ENCODE results near the gene MIA2.
A peak's percentile ranks its signal among the peaks of the same experiment; 100 is the strongest.
"Not testable (repeated sequence)": the region's sequence is repeated elsewhere in the genome, so short reads cannot be mapped to it uniquely, and the experiment has no call there.

MIA2 gene

DNA sequence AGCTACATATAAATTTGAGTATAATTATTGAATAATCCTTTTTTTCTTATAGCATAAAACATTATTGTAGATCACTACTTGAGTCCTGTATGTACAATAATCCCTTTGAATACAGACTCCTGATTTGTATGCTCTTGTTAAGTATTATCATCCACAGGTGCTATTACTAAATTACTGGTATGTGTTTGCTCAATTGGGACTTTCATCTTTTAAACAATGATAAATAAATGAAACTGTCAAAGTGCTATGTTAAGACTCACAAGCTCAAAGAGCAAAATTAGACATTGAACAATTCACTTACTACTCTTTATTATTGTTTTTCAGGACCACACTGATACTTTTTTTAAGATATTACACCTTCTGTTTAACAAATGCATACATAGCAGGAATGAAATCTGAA is 17.8 kb downstream of the MIA2 start:
- no peak for DNase-seq (ENCODE audit: low read depth)
- no peak overlapping the region for H3K4me3 ChIP-seq (ENCODE audit: low read length)
- TF ChIP-seq, protein P1, sequence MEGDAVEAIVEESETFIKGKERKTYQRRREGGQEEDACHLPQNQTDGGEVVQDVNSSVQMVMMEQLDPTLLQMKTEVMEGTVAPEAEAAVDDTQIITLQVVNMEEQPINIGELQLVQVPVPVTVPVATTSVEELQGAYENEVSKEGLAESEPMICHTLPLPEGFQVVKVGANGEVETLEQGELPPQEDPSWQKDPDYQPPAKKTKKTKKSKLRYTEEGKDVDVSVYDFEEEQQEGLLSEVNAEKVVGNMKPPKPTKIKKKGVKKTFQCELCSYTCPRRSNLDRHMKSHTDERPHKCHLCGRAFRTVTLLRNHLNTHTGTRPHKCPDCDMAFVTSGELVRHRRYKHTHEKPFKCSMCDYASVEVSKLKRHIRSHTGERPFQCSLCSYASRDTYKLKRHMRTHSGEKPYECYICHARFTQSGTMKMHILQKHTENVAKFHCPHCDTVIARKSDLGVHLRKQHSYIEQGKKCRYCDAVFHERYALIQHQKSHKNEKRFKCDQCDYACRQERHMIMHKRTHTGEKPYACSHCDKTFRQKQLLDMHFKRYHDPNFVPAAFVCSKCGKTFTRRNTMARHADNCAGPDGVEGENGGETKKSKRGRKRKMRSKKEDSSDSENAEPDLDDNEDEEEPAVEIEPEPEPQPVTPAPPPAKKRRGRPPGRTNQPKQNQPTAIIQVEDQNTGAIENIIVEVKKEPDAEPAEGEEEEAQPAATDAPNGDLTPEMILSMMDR (conservative IDR thresholded peaks at IDR 0.05; ENCODE audit: low read depth, low read length): no peak

DNA sequence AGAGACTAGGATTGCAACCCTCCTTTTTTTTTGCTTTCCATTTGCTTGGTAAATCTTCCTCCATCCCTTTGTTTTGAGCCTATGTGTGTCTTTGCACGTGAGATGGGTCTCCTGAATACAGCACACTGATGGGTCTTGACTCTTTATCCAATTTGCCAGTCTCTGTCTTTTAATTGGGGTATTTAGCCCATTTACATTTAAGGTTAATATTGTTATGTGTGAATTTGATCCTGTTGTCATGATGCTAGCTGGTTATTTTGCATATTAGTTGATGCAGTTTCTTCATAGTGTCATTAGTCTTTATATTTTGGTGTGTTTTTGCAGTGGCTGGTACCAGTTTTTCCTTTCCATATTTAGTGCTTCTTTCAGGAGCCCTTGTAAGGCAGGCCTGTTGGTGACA is 23.7 kb downstream of the MIA2 start:
- DNase-seq (ENCODE audit: low read depth); H3K4me3 ChIP-seq (ENCODE audit: low read length): not testable (repeated sequence)

DNA sequence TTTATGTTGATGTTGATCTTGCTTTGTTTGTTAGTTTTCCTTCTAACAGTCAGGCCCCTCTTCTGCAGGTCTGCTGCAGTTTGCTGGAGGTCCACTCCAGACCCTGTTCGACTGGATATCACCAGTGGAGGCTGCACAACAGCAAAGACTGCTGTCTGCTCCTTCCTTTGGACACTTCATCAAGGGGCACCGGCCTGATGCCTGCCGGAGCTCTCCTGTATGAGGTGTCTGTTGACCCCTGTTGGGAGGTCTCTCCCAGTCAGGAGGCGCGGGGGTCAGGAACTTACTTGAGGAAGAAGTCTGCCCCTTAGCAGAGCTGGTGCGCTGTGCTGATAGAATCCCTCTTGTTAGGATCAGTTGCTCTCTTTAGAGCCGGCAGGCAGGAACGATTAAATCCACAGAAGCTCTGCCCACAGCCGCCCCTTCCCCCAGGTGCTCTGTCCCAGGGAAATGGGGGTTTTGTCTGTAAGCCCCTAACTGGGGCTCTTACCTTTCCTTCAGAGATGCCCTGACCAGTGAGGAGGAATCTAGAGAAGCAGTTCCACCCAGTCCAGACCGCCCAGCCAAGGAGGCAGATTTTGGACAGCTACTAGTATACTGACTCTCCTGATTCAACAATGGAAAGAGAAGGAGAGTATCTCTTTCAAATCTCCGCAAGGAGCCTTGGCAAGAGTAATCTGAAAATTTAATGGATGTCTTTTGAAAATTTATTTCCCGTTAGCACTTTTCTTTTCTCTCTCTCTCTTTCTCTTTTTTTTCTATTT is 25.2 kb downstream of the MIA2 start:
- no peak for DNase-seq (ENCODE audit: low read depth)
- H3K4me3 ChIP-seq (ENCODE audit: low read length): no peak overlapping the region
- TF ChIP-seq, protein P1 (conservative IDR thresholded peaks at IDR 0.05; ENCODE audit: low read depth, low read length): no peak

- H3K4me3 ChIP-seq (ENCODE audit: low read length); DNase-seq (ENCODE audit: low read depth): not testable (repeated sequence)
These were observed 26.4 kb downstream of the MIA2 start for GRCh38 chr14:39260161-39260560.

DNA sequence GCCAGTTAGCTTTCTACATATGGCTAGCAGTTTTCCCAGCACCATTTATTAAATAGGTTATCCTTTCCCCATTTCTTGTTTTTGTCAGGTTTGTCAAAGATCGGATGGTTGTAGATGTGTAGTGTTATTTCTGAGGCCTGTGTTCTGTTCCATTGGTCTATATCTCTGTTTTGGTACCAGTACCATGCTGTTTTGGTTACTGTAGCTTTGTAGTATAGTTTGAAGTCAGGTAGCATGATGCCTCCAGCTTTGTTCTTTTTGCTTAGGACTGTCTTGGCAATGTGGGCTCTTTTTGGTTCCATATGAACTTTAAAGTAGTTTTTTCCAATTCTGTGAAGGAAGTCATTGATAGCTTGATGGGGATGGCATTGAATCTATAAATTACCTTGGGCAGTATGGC is 28.5 kb downstream of the MIA2 start:
- DNase-seq (ENCODE audit: low read depth); H3K4me3 ChIP-seq (ENCODE audit: low read length): not testable (repeated sequence)

DNA sequence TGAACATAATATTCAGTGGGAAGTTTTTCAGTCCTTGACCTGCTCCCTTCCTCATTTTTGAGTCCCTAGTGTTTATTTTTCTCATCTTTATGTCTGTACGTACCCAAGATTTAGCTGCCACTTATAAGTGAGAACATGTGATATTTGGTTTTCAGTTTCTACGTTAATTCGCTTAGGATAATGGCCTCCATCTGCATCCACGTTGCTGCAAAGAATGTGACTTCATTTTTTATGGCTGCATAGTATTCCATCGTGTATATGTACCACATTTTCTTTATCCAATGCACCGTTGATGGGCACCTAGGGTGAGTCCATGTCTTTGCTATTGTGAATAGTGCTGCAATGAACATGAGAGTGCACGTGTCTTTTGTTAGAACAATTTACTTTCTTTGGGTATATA is 30.3 kb downstream of the MIA2 start:
- TF ChIP-seq, protein P1 (conservative IDR thresholded peaks at IDR 0.05; ENCODE audit: low read depth, low read length): no peak
- DNase-seq (ENCODE audit: low read depth): no peak

GRCh38 chr14:39264558-39264957 is 30.8 kb downstream of the MIA2 start:
- H3K4me3 ChIP-seq (ENCODE audit: low read length): no peak overlapping the region
- TF ChIP-seq, protein P1 (conservative IDR thresholded peaks at IDR 0.05; ENCODE audit: low read depth, low read length): no peak
- peak; percentile 33 for DNase-seq (ENCODE audit: low read depth)

More for the DNA sequence above, 30.3 kb downstream of the MIA2 start:
- no peak overlapping the region for H3K4me3 ChIP-seq (ENCODE audit: low read length)

DNA sequence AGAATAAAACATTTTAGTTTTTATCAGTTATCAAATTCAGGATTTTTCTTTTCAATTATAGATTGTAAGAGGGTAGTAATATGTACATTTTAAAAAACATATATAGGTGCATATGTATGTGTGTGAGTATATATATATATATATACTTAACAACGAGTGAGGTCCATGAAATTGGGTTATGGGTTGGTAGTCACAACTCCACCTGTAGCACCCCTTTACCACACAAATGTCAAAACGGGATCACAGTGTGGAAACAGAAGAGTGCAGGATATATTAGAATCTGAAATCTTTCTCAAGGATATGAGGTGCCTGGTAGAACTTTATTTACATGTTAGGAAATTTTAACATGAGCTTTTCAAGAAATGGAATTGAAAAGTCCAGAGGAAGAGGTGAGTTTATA is 31.3 kb downstream of the MIA2 start:
- peak; percentile 46 for DNase-seq (ENCODE audit: low read depth)
- H3K4me3 ChIP-seq (ENCODE audit: low read length): peak overlapping the region; percentile 87
- TF ChIP-seq, protein P1 (conservative IDR thresholded peaks at IDR 0.05; ENCODE audit: low read depth, low read length): no peak

Measured in retinal pigment epithelial cell (primary cell).